Measurements from ENCODE around the gene CNFN.

The CNFN gene, protein sequence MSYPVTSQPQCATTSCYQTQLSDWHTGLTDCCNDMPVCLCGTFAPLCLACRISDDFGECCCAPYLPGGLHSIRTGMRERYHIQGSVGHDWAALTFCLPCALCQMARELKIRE

DNA sequence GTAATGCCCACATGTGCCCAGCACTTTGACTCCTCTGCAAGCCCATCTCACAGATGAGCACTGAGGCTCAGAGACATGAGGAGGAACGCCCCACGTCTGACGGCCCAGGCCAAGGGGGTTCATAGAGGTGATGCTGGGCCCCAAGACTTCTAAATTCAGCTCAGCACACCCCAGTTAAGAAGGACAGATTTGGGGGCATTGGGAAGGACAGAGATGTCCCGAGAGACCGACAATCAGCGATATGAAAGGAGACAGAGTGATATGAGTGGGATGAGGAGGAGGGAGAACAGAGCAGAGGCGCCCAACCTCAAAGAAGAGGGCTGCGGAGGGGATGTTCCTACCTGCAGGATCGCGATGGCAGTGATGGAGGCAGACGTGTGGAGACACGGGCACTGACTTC, at the start of gene CNFN:
Gene CNFN (minus strand): TSS at position 399 of the 400 bp plus-strand sequence. CDS start 1,260 bp downstream, outside the sequence.
- no peak for DNase-seq (ENCODE audit: low read depth)

DNA sequence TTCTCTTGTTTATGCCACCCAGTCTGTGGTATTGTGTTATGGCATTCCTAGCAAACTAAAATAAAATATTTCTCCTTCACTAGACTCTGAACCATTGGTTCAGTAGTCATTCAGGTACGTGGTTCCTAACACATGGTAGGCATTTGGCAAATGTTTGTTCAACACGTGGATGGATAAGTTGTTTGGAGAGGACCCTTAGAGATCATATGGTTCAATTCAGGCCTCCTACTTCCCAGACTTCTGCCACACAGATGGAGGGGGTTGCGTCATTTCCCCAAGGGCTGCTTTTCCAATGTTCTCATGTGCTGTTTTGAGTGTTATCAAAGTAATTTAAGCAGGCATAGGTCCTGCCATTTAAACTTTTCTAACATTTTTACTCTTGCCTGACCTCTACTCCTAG, 45.9 kb upstream of the CNFN start:
- DNase-seq (ENCODE audit: low read depth): no peak

DNA sequence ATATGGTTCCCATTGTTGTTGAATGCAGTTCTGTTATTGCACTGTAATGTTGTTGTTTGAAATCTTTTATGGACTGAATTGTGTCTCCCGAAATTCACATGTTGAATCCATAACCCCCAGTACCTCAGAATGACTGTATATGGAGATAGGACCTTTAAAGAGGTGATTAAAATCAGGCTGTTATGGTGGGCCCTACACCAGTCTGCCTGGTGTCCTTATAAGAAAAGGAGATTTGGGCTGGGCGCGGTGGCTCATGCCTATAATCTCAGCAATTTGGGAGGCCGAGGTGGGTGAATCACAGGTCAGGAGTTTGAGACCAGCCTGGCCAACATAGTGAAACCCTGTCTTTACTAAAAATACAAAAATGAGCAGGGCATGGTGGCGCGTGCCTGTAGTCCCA, 45.2 kb upstream of the CNFN start:
- DNase-seq (ENCODE audit: low read depth): no peak

DNA sequence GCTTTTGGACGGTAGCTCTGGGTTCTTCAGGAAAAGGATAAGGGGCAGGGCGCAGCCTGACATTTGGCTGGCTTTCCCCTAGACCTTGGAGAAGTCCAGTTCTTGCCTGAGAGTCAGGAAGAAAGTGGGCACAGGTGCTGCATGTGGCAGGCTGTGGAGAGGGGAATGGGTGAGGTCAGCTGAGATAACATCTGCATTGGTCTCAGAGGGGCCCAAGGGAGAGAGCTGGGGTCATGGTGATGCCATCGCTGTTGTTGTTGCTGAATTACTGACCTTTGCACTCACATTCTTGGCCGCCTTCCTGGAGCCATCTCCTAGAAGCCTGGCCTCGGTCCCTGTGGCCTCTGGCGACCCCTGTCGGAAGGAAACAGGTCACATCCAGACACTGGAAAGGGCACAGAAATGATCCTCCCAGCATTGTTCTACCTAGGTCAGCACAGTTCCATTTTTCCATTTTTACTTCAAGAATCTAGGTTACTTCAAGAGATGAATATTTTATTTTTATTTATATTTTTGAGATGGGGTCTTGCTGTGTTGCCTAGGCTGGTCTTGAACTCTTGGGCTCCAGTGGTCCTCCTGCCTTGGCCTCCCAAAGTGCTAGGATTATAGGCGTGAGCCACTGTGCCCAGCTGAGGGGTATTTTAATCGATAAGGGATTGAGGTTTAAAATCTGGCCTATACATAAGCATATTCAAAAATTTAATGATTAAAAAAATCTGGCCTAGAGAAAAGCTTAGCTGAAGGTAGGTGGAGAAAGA, 43.6 kb upstream of the CNFN start:
- DNase-seq (ENCODE audit: low read depth): no peak

DNA sequence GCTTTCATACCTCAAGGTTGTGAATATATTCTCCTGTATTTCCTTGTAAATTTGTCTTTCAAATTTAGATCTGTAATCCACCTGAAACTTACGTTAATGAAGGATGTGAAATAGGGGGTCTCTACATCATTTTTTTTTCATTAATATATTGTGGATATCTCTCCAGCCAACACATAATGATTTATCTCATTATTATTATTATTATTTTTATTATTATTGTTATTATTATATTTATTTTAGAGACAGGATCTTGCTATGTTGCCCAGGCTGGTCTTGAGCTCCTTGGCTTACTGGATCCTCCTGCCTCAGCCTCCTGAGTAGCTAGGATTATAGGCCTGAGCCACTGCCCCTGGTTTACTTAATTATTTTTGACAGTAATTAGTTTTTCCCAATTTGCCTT, 41.4 kb upstream of the CNFN start:
- no peak for DNase-seq (ENCODE audit: low read depth)

DNA sequence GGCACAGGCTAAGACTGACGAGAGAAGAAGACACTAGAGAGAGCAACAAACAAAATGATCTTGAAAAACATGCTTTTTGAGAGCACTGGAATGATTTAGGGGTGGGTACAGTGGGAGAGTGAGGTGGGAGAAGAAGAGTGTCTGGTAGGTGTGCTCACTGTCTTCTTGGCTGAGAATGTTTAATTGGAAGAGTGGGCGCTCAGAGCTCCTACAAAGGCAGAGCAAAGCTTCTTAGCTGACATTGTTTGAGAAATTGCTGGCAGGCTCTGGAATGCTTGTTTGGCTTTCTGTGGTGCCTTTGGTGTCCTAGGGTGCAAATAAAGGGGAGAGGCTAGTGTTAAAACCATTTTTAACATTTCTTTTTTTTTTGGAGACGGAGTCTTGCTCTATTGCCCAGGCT, 38.6 kb upstream of the CNFN start:
- no peak for DNase-seq (ENCODE audit: low read depth)

DNA sequence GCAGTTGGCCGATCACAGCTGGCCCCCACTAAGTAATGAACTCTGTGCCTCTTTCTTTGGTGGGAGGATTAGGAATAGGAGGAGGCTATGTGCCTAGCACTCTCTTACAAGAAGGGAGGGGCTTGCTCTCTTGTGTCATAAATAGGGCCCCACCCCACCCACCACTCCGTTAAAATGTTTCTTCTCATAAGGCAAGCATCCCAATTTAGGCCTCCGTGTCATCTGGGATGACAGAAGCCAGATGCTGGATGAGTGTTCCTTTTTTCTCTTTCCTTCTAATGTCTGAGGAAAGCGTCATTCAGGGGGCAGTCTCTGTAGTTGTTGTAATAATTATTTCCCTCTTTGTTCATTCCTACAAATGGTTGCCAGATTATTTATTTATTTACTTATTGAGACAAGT, 37.2 kb upstream of the CNFN start, which contains the start of gene LIPE:
Gene LIPE (minus strand): TSS at position 76 of the 400 bp plus-strand sequence. CDS start 239 bp downstream, outside the sequence.
- DNase-seq (ENCODE audit: low read depth): no peak

DNA sequence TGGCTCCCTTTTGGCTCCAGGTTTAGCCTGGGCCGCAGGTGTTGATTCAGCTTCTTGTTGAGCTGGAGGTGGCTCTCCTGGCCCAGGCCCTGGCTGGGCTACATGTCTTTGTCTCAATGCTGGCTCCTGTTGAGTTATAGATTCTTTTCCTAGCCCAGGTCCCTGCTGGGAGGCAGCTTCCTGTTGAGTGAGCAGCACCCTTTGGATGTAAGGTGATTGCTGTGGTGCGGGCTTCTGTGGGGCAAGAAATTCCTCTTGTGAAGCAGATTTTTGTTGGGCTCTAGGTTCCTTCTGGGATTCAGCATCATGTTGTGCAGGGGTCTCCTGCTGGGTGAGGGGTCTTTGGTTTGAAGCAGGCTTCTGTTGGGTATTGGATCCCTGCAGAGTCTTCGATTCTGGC, 36.5 kb upstream of the CNFN start:
- DNase-seq (ENCODE audit: low read depth): no peak

DNA sequence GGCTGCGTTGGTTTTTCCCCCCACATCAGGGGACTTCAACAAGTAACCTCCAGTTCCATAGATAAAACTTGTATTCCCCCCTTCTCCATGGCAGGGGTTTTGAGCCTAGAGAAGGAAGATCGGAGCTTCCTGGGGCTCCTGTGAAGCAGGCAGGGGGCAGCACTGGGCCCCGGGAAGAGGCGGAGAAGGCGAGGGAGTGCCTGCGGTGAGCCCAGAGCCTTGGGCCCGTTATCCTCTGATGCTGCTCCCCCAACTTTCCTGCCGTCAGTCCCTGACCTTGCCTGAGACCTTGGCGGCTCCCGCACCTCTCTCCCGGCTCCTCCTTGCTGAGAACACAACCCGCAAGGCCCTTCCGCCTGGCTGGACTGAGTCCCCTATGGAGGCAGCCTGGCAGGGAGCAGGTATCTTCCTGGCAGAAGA, 34.6 kb upstream of the CNFN start:
- DNase-seq (ENCODE audit: low read depth): no peak

DNA sequence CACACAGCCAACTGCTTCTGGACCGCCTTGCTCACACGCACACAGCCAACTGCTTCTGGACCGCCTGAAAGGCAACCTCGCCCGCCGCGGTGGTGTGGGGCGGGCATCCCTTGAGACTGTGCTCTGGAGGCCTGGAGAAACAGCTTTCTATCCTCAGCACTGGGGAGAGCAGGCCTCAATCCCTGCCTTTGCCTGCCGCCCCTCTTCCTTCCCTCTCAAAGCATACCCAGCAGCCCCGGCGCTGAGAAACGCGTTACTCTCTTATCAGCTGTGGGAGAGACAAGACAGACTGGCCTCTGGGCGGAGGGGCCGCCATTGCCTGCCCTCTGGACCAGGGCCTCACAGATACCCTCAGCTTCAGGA, 34.2 kb upstream of the CNFN start:
- DNase-seq (ENCODE audit: low read depth): no peak

DNA sequence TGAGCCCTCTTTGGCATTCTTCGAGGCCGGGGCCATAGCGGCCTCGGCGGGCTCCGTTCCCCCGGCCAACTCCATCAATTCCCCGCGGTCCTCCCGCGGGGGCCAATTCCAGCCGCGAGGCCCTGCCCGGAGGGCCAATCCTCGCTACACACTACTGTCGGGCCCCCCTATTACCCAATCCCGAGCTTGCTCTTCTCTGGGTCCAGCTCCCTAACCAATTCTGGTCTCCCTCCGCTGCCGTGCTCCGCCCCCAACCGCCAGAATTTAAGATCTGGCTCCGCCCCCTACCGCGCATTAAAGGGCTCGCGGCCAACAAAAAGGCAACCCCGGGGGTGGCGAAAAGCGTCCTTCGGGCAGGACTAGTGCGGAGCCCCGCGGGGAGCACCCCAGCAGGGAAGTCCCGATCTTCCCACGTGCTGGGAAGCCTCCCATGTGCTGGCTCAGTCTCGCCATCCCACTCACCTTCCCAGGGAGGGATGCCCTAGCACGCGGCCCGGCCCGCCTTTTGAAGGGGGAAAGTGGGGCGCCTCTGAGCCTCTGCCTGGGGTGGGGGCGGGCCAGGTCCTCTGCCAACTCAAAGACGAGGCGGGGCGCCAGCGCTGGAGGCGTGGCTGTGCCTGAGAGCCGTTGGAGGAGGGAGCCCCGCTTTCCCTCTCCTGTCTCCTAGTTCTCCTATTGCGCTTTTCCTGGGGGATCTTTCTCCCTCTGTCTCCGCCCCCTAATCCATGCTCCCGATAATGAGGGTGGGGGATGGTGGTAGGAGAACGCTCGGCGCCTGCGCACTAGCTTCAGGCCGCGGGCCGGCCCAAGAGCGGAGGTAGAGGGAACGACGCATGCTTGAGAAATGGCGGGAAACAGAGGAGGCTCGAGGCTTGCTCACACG, 33.6 kb upstream of the CNFN start:
- peak; percentile 89 for DNase-seq (ENCODE audit: low read depth)

DNA sequence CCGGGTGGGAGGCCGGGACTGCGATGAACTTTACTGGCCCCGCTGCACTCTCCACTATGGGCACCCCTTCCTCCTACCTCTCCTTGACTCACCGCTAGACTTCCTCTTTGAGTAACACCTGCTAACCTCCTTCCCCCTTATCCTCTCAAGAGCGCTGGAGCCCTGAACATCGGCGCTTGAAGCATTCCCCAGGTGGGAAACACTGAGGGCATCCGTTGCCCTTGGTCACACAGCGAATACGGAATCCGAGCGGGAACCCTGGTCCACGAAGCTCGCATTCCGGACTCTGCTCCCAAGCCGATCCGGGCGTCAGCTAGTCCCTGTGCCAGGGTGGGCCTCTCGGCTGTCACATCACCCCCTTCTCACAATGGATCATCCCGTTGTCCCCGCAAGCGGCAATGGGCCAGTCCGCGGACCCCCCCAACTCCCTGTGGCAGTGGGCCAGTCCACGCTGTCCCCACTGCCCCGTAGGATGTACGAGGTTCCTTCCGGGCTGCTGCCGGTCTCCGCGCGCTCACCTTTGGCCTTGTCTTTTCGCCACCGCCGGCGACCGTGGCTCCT, 32.9 kb upstream of the CNFN start:
- DNase-seq (ENCODE audit: low read depth): peak; percentile 24

DNA sequence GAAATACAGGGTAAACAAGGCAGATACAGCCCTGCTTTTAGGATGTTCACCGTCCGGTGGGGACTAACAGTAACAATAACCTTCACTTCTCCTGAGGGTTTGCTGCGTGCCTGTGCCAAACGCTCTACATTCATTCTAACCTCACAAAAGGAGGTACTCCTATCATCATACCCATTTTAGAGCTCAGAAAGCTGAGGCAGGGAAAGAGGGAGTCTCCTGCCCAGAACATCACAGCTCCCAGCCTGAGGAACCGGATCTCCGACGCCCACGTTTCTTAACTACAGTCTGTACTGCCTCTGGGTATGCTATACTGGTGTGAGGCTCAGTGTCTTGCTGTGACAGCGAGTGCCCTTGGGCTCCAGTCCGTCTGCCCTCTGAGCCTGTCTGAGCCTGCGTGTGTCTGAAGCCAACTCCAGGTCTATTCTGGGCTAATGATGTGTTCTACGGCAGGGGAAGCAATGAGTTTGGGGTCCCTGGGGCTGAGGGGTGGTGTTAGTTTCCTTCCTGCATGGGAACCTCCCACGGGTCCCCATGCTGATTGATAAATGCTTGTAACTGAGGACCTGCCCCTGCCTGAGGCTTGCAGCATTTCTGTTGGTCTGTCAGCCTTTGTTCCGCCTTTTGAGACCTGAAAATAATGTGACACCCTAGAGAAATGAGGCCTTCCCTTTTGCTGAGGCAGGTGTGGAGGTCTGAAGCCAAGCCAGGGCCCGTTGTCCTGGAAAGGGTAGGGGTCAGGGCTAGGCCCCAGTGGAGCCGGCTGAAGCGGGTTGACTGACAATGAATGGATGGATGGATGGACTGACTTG, 32.2 kb upstream of the CNFN start:
- no peak for DNase-seq (ENCODE audit: low read depth)

DNA sequence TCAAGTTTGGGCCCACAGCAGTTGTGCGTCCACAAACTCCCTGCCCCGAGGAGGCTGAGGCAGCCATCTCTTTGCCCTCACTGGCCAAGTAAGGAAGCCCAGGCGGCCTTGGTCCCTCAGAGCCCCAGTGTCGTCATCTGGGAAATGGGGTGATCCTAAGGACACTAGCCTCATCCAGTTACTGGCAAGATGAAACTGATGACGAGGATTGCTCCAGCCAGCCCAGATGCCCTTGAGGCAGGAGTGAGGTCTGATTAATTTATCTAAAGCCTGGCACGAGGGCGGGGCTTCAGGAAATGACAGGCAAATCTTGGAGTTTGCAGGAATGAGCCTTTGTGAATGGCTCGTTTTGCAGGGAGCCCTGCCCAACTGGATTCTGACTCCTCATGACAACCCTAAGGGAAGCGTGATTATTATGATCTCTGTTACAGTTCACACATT, 31.5 kb upstream of the CNFN start:
- no peak for DNase-seq (ENCODE audit: low read depth)

DNA sequence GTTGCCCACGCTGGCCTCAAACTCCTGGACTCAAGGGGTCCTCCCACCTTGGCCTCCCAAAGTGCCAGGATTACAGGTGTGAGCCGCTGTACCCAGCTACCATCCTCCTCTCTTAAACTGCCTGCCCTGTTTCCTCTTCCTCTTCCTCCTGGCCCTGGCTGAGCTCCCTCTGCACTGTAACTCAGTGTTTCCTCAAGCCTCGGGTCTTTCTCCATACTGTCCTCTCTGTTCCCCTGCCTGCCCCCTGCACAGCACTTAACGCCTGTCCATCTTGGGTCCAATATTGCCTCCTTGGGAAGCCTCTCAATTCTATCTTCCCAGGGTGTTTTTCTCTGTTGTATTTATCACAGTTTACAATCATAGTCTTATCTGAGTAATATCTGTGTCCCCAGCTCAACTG, 31.0 kb upstream of the CNFN start:
- no peak for DNase-seq (ENCODE audit: low read depth)

DNA sequence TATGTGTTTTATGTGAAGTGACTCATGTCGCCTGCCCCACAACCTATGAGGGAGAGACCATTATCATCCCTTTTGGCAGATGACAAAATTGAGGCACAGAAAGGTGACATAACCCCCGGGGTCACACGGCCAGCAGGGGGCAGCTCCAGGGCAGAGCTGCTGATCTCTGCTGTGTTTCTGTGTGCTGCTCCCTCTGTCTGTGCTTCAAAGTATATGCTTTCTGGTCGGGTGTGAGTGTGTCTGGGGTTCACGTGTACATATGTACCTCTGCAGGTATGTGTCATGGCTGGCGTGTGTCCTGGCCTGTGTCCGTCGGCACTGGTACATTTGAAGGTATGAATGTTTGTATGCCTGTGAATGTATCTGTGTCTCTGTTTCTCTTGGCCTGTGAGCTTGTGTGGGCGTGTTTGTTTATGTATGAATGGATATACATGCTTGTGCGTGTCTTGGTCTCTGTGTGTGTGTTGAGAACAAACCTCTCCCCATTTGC, 30.0 kb upstream of the CNFN start:
- DNase-seq (ENCODE audit: low read depth): peak; percentile 42

DNA sequence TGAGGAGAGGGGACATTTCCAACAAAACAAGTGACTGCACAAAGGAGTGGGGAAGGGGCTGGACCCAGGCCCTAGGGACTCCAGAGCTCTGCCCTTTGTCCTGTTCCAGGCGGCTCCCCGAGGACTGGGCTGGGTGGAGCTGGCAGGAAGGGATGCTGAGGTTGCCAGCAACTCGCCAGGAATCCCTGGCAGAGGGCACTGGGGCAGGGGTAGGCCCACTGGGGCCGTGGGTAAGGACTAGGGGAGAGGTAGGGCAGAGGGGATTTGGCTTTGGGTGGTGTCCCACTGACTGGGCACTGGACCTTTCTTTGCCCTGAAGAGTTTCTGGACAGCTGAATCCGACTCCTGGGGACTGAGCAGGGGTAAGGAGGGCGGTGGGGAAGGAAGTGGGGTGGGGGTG, 29.2 kb upstream of the CNFN start:
- DNase-seq (ENCODE audit: low read depth): no peak

DNA sequence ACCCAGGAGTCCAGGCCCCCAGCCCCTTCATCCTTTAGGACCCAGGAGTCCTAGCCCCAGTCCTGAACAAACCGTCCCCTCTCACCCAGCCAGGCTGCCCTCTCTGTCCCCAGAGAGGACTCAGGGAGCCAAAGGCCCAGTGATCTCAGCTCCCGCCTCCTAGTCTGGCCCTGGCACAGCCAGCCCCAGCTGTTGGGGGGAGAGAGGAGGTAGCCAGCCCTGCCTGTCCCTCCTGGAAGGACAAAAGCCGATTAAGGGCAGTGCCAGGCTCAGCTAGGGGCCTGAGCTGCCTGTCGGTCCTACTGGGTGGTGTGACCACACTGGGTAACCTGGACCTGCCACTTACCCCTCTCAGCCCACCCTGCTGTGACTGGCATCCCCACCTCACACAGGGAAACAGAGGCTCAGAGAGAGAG, 22.6 kb upstream of the CNFN start:
- no peak for DNase-seq (ENCODE audit: low read depth)

DNA sequence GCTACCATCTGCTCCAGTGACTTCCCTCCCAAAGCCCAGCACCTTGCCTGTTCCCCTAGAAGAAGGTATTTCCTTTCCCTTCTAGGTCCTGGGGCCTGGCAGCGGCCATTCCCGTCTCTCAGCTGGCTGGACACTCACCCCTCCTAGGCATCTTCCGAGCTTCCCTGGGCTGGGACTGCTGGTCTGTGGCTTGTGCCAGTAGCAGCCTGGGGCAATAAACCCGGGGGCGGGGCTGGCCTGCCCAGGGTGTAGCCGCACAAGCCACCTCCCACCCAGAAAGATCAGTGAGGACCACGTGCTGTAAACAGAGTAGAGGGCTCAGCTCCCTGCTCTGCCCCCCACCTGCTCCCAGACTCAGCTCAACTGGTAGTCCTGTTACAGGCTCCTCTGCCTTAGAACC, 22.1 kb upstream of the CNFN start:
- no peak for DNase-seq (ENCODE audit: low read depth)

DNA sequence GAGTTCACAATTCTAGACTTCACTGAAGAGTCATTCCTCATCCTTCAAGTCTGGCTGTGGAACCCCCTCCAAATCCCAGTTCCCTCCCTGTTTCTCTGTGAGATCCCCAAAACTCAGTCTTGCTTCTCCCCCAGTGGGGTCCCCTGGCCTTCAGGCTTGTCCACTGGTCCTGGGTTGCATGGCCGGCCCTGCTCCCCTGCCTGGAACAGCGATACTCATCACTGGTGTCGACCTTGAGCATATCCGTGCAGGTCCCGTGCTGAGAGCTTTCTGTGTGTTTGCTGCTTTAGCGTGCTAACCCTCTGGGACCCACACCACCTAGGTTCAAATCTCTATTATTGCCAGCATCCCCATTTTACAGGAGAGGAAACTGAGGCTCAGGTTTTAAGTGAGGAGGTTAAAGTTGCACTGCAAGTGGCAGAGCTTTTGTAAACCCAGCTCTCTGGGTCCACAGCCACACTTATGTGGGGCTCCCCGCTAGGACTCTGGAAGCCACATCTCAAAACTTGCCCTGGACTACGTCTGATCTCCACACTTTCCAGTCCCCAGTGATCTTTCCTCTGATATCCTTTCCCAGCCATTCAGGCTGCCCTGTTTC, 21.6 kb upstream of the CNFN start:
- DNase-seq (ENCODE audit: low read depth): no peak

DNA sequence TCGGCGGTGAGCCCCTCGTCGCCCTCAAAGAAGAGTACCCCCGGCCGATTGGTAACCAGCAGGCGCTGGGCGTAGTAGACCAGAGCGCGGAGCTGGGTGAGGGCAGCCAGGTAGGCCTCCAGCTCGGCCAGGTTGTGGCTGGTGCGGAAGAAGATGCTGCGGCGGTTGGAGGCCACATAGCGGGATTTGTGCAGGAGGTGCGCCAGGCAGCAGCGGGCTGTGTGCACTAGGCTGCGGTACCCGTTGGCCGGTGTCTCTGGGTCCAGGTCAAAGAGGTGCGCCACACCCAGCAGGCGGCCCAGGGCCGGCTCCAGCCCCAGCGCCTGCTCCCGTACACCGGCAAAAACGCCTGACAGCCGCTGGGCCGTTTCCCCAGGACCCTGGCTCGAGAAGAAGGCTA, 20.3 kb upstream of the CNFN start:
- DNase-seq (ENCODE audit: low read depth): no peak

Data from stimulated activated CD8-positive, alpha-beta memory T cell treated with anti-CD3 and anti-CD28 coated beads, Interleukin-12 subunit alpha, Interleukin-12 subunit beta, amount 100 ng/mL, for 4 hours (primary cell).